ENCODE data around the gene PSMG3. TPM values are rescaled to one million over a fixed set of nuclear protein-coding genes. Genes with fewer than 3 reads are reported as not detected.
A peak's percentile ranks its signal among the peaks of the same experiment; 100 is the strongest.

The PSMG3 gene
- total RNA-seq, 3 donors from 2014 or later (not counting 1 experiment from before 2014, with no cell fraction given): 19.0 to 21.4 (median 20.5) TPM

- no peak for ATAC-seq
- peaks cover 9% of the 10 kb centered on the region for H3K4me1 ChIP-seq (ENCODE audit: control insufficient read depth, insufficient read depth, low read length)
- intact Hi-C loops (cut with micrococcal nuclease): no loop called here
- Mint-ChIP-seq H3K36me3 (no peaks in the 10 kb centered on the region), H3K9me3 (no peaks in the 10 kb centered on the region), H3K4me3 (no peak overlapping the region), H3K4me1 (peaks cover 5 to 8% of the 10 kb centered on the region in 2 donors), H3K27ac (no peak overlapping the region), H3K27me3 (ENCODE audit: low read depth in 2 of 2) (peaks cover 12 to 19% of the 10 kb centered on the region in 2 donors)
- DNase-seq: no peak
- no peak overlapping the region for H3K27ac ChIP-seq (ENCODE audit: low read length)
- TF ChIP-seq, protein P1, sequence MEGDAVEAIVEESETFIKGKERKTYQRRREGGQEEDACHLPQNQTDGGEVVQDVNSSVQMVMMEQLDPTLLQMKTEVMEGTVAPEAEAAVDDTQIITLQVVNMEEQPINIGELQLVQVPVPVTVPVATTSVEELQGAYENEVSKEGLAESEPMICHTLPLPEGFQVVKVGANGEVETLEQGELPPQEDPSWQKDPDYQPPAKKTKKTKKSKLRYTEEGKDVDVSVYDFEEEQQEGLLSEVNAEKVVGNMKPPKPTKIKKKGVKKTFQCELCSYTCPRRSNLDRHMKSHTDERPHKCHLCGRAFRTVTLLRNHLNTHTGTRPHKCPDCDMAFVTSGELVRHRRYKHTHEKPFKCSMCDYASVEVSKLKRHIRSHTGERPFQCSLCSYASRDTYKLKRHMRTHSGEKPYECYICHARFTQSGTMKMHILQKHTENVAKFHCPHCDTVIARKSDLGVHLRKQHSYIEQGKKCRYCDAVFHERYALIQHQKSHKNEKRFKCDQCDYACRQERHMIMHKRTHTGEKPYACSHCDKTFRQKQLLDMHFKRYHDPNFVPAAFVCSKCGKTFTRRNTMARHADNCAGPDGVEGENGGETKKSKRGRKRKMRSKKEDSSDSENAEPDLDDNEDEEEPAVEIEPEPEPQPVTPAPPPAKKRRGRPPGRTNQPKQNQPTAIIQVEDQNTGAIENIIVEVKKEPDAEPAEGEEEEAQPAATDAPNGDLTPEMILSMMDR (IDR thresholded peaks at IDR 0.05): no peak
- no peaks in the 10 kb centered on the region for H3K36me3 ChIP-seq (ENCODE audit: control insufficient read depth, insufficient read depth, low read length)
- no peaks in the 10 kb centered on the region for H3K9me3 ChIP-seq (ENCODE audit: control insufficient read depth, insufficient read depth, low read length)
- WGBS (ENCODE audit: insufficient coverage): 91% methylated on average over 42 of the region's 42 CpGs
- H3K4me3 ChIP-seq (ENCODE audit: low read length): no peak overlapping the region
- peaks cover 9% of the 10 kb centered on the region for H3K27me3 ChIP-seq (ENCODE audit: control insufficient read depth, insufficient read depth, low read length)
These were observed 17.2 kb upstream of the PSMG3 start for GRCh38 chr7:1586827-1587705.

DNA sequence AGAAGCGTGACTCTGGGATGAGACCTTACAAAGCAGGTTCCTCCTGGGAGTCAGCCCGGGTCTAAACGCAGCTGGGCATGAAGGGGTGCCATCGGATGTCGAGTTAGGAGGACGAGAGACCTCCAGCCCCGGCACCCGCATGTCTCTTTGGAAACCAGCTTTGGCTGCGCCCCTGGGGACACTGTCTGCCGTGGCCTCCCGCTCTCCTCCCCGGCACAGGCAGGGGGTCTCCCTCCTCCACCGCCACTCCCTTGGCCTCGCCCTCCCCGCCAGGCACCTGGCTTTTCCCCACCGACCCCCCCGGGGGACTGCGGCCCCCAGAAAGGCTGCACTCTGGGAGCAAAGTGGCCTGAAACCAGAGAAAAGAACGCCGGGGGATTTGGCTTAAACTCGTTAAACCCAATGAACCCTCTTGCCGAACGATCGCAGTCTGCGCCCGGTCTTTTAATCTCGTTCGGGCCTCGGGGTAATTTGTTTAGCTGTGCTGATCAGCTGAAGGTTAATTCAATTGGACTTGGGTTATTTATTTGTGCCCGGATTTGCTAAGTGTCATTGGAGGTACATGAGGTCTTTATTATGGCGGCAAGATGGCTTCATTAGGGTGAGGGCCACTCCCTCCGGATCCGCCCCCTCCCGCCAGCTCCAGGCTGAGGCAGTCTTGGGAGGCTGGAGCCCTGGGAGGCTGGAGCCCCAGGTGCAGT lies 16.4 kb upstream of the PSMG3 start:
- H3K27me3 ChIP-seq (ENCODE audit: control insufficient read depth, insufficient read depth, low read length): peaks cover 4% of the 10 kb centered on the region
- TF ChIP-seq, protein P1 (IDR thresholded peaks at IDR 0.05): no peak
- DNase-seq (no peak), ATAC-seq (peak in 1 of 3 donors; percentile 22)
- H3K9me3 ChIP-seq (ENCODE audit: control insufficient read depth, insufficient read depth, low read length): no peaks in the 10 kb centered on the region
- no peaks in the 10 kb centered on the region for H3K4me1 Mint-ChIP-seq
- H3K36me3 ChIP-seq (ENCODE audit: control insufficient read depth, insufficient read depth, low read length): no peaks in the 10 kb centered on the region
- H3K4me3 ChIP-seq (ENCODE audit: low read length): no peak overlapping the region
- no peak overlapping the region for H3K27ac ChIP-seq (ENCODE audit: low read length)
- H3K4me1 ChIP-seq (ENCODE audit: control insufficient read depth, insufficient read depth, low read length): peaks cover 1% of the 10 kb centered on the region
- no peak overlapping the region for H3K27ac Mint-ChIP-seq
- H3K4me3 Mint-ChIP-seq: no peak overlapping the region
- H3K36me3 Mint-ChIP-seq: no peaks in the 10 kb centered on the region
- H3K27me3 Mint-ChIP-seq (ENCODE audit: low read depth in 2 of 2): peaks cover 5 to 11% of the 10 kb centered on the region in 2 donors
- H3K9me3 Mint-ChIP-seq: no peaks in the 10 kb centered on the region
- intact Hi-C loops (cut with micrococcal nuclease): no loop called here
- 94% methylated on average over 34 of the region's 34 CpGs for WGBS (ENCODE audit: insufficient coverage)

- H3K9me3 Mint-ChIP-seq: no peaks in the 10 kb centered on the region
- Histone ChIP-seq H3K9me3 (ENCODE audit: control insufficient read depth, insufficient read depth, low read length) (no peaks in the 10 kb centered on the region), H3K4me3 (ENCODE audit: low read length) (no peak overlapping the region), H3K27ac (ENCODE audit: low read length) (no peak overlapping the region), H3K27me3 (ENCODE audit: control insufficient read depth, insufficient read depth, low read length) (peaks cover 2% of the 10 kb centered on the region), H3K4me1 (ENCODE audit: control insufficient read depth, insufficient read depth, low read length) (no peaks in the 10 kb centered on the region), H3K36me3 (ENCODE audit: control insufficient read depth, insufficient read depth, low read length) (no peaks in the 10 kb centered on the region)
- DNase-seq (no peak), ATAC-seq (no peak)
- intact Hi-C loops (cut with micrococcal nuclease): no loop called here
- H3K36me3 Mint-ChIP-seq: no peaks in the 10 kb centered on the region
- 94% methylated on average over 37 of the region's 37 CpGs for WGBS (ENCODE audit: insufficient coverage)
- H3K4me1 Mint-ChIP-seq: no peaks in the 10 kb centered on the region
- no peak overlapping the region for H3K4me3 Mint-ChIP-seq
- TF ChIP-seq, protein P1 (IDR thresholded peaks at IDR 0.05): no peak
- H3K27me3 Mint-ChIP-seq (ENCODE audit: low read depth in 2 of 2): peaks cover 1 to 2% of the 10 kb centered on the region in 2 donors
- no peak overlapping the region for H3K27ac Mint-ChIP-seq
These were observed 15.5 kb upstream of the PSMG3 start for GRCh38 chr7:1585142-1585981.
